ENCODE data around the gene ZAR1L.
"Not testable (repeated sequence)": the region's sequence is repeated elsewhere in the genome, so short reads cannot be mapped to it uniquely, and the experiment has no call there.

The ZAR1L gene

GRCh38 chr13:32315238-32316027, at the start of gene ZAR1L, which contains the start of gene BRCA2:
ZAR1L (minus strand) TSS chr13:32315363; CDS start chr13:32311925, 3,438 bp downstream.
BRCA2 (plus strand) TSS chr13:32315508; CDS start chr13:32316461, 953 bp downstream.
- DNase-seq, result peak; percentile 53 to 84 (median 66)

- no peak for DNase-seq
Observed at GRCh38 chr13:32362574-32362973, 47.4 kb upstream of the ZAR1L start.

GRCh38 chr13:32355935-32356334, 40.8 kb upstream of the ZAR1L start:
- DNase-seq, result not testable (repeated sequence)

GRCh38 chr13:32354040-32354439, 38.9 kb upstream of the ZAR1L start:
- DNase-seq, result no peak

- not testable (repeated sequence) for DNase-seq
Observed at GRCh38 chr13:32350839-32351441, 35.8 kb upstream of the ZAR1L start.

GRCh38 chr13:32347651-32348050, 32.5 kb upstream of the ZAR1L start:
- no peak for DNase-seq

GRCh38 chr13:32340914-32341313, 25.8 kb upstream of the ZAR1L start:
- no peak for DNase-seq

- no peak for DNase-seq
Observed at GRCh38 chr13:32334671-32335070, 19.5 kb upstream of the ZAR1L start.

GRCh38 chr13:32330441-32330840, 15.3 kb upstream of the ZAR1L start:
- DNase-seq, result no peak

GRCh38 chr13:32323912-32324311, 8.7 kb upstream of the ZAR1L start:
- no peak for DNase-seq

GRCh38 chr13:32320528-32320927, 5.4 kb upstream of the ZAR1L start:
- no peak for DNase-seq

GRCh38 chr13:32317716-32318465, 2.7 kb upstream of the ZAR1L start:
- no peak for DNase-seq

GRCh38 chr13:32316501-32316900, 1.3 kb upstream of the ZAR1L start:
- no peak for DNase-seq

GRCh38 chr13:32316028-32316339, 821 bp upstream of the ZAR1L start:
- DNase-seq, result peak in 1 of 4 experiments; percentile 18

GRCh38 chr13:32314271-32315237, 609 bp downstream of the ZAR1L start:
- DNase-seq, result peak in 2 of 4 experiments; percentile 42 to 46

GRCh38 chr13:32311188-32311897, 3.8 kb downstream of the ZAR1L start:
- DNase-seq, result no peak

GRCh38 chr13:32310134-32310706, 4.9 kb downstream of the ZAR1L start:
- DNase-seq, result no peak

GRCh38 chr13:32309312-32310133, 5.6 kb downstream of the ZAR1L start:
- no peak for DNase-seq

GRCh38 chr13:32305646-32306045, 9.5 kb downstream of the ZAR1L start:
- no peak for DNase-seq

GRCh38 chr13:32302461-32302860, 12.7 kb downstream of the ZAR1L start:
- no peak for DNase-seq

- no peak for DNase-seq
Observed at GRCh38 chr13:32300920-32301319, 14.2 kb downstream of the ZAR1L start.

Data from activated naive CD4-positive, alpha-beta T cell (primary cell).